Activated T-cell treated with anti-CD3 and anti-CD28 coated beads for 24 hours (primary cell): ENCODE data around the gene MIB2.
A peak's percentile ranks its signal among the peaks of the same experiment; 100 is the strongest.

Source experiments
- DNase-seq: peaks from one replicate; pipeline ENCODE4 v3.0.0-alpha.2; 2020; ENCODE audit warnings: low read depth

The MIB2 gene

GRCh38 chr1:1614204-1614953 lies 921 bp upstream of the MIB2 start:
- peak; percentile 40 for DNase-seq

GRCh38 chr1:1614954-1615255 lies 395 bp upstream of the MIB2 start:
- no peak for DNase-seq

GRCh38 chr1:1616045-1616790 lies 918 bp downstream of the MIB2 start:
- no peak for DNase-seq

GRCh38 chr1:1616838-1617237 lies 1.5 kb downstream of the MIB2 start:
- no peak for DNase-seq

- no peak for DNase-seq
Observed at GRCh38 chr1:1617516-1617915, 2.2 kb downstream of the MIB2 start.

- DNase-seq, result no peak
Observed at GRCh38 chr1:1617925-1618324, 2.6 kb downstream of the MIB2 start.

GRCh38 chr1:1618396-1619068 lies 3.2 kb downstream of the MIB2 start:
- no peak for DNase-seq

GRCh38 chr1:1619917-1620361 lies 4.6 kb downstream of the MIB2 start:
- no peak for DNase-seq

- DNase-seq, result no peak
Observed at GRCh38 chr1:1620433-1621139, 5.3 kb downstream of the MIB2 start.

GRCh38 chr1:1621173-1622009 lies 6.1 kb downstream of the MIB2 start:
- DNase-seq, result no peak

- DNase-seq, result no peak
Observed at GRCh38 chr1:1622010-1622787, 6.9 kb downstream of the MIB2 start.

- DNase-seq, result no peak
Observed at GRCh38 chr1:1622788-1623094, 7.4 kb downstream of the MIB2 start.

- DNase-seq, result no peak
Observed at GRCh38 chr1:1623181-1623630, 7.9 kb downstream of the MIB2 start.

- no peak for DNase-seq
Observed at GRCh38 chr1:1623631-1624442, 8.5 kb downstream of the MIB2 start.

- DNase-seq, result no peak
Observed at GRCh38 chr1:1624443-1625403, 9.4 kb downstream of the MIB2 start.

- DNase-seq, result no peak
Observed at GRCh38 chr1:1625404-1625775, 10.1 kb downstream of the MIB2 start.

GRCh38 chr1:1625824-1626206 lies 10.5 kb downstream of the MIB2 start:
- DNase-seq, result no peak

- DNase-seq, result no peak
Observed at GRCh38 chr1:1626207-1627141, 11.2 kb downstream of the MIB2 start.
